ENCODE measurements around the gene ADRA2C. TPM values are rescaled to one million over a fixed set of nuclear protein-coding genes. Genes with fewer than 3 reads are reported as not detected.

Gene ADRA2C
- total RNA-seq: 11.1 TPM

GRCh38 chr4:3766036-3766784, at the start of gene ADRA2C:
TSS of gene ADRA2C (plus strand) at chr4:3766385. CDS start at chr4:3766607, 222 bp downstream.

Other genes starting within 250 kb of the ADRA2C start
- gene LRPAP1, start 234.0 kb upstream of the ADRA2C start, total RNA-seq: 195 TPM